HG02938 (cell line): ENCODE data around the gene YTHDC2.
A peak's percentile ranks its signal among the peaks of the same experiment; 100 is the strongest.
"Not testable (repeated sequence)": the region's sequence is repeated elsewhere in the genome, so short reads cannot be mapped to it uniquely, and the experiment has no call there.

Experiments
- ATAC-seq: cut with Tn5 transposase; IDR thresholded peaks from one replicate; pipeline ENCODE4 v1.9.1; 2021; ENCODE audit warnings: mild to moderate bottlenecking, moderate library complexity; ENCODE audit not compliant: unreplicated experiment

YTHDC2 gene

GRCh38 chr5:113600255-113600905 is 86.9 kb downstream of the YTHDC2 start:
- no peak for ATAC-seq

- no peak for ATAC-seq
Observed at GRCh38 chr5:113601423-113601822, 87.9 kb downstream of the YTHDC2 start.

- ATAC-seq: not testable (repeated sequence)
Observed at GRCh38 chr5:113603246-113603645, 89.8 kb downstream of the YTHDC2 start.

- ATAC-seq: peak; percentile 93
Observed at GRCh38 chr5:113606298-113607134, 93.0 kb downstream of the YTHDC2 start.

- ATAC-seq: no peak
Observed at GRCh38 chr5:113607361-113607760, 93.9 kb downstream of the YTHDC2 start.

- no peak for ATAC-seq
Observed at GRCh38 chr5:113608113-113608596, 94.7 kb downstream of the YTHDC2 start.

GRCh38 chr5:113612060-113612496 is 98.6 kb downstream of the YTHDC2 start:
- peak; percentile 78 for ATAC-seq

GRCh38 chr5:113614191-113614590 is 100.7 kb downstream of the YTHDC2 start:
- ATAC-seq: no peak

GRCh38 chr5:113615708-113616107 is 102.2 kb downstream of the YTHDC2 start:
- no peak for ATAC-seq

- no peak for ATAC-seq
Observed at GRCh38 chr5:113617191-113617796, 103.8 kb downstream of the YTHDC2 start.

- no peak for ATAC-seq
Observed at GRCh38 chr5:113632996-113633395, 119.5 kb downstream of the YTHDC2 start.

- ATAC-seq: no peak
Observed at GRCh38 chr5:113634957-113635356, 121.5 kb downstream of the YTHDC2 start.

- ATAC-seq: no peak
Observed at GRCh38 chr5:113641715-113642114, 128.2 kb downstream of the YTHDC2 start.
